SJCRH30 (cell line): ENCODE measurements around the gene TSKU. TPM values are rescaled to one million over a fixed set of nuclear protein-coding genes. Genes with fewer than 3 reads are reported as not detected.

Experiments
- DNase-seq, 2 experiments: peaks; one replicate each; pipeline ENCODE4 v3.0.0-alpha.2; 2015 to 2020
- H3K27ac ChIP-seq: fragments of 250-450 bp; sonication (Bioruptor Pico); 2 replicates; pipeline ENCODE4 v1.5.1; 2020; ENCODE audit warnings: mild to moderate bottlenecking, moderate library complexity
- H3K27me3 ChIP-seq: fragments of 250-450 bp; sonication (Bioruptor Pico); 2 replicates; pipeline ENCODE4 v1.5.1; 2020; ENCODE audit warnings: mild to moderate bottlenecking, moderate library complexity
- H3K36me3 ChIP-seq: fragments of 250-450 bp; sonication (Bioruptor Pico); 2 replicates; pipeline ENCODE4 v1.5.1; 2020; ENCODE audit warnings: mild to moderate bottlenecking, moderate library complexity
- H3K4me1 ChIP-seq: fragments of 250-450 bp; sonication (Bioruptor Pico); 2 replicates; pipeline ENCODE4 v1.5.1; 2020; ENCODE audit warnings: mild to moderate bottlenecking, moderate library complexity
- H3K4me3 ChIP-seq: fragments of 250-450 bp; sonication (Bioruptor Pico); 2 replicates; pipeline ENCODE4 v1.5.1; 2020; ENCODE audit warnings: mild to moderate bottlenecking, moderate library complexity
- H3K9me3 ChIP-seq: fragments of 250-450 bp; sonication (Bioruptor Pico); replicated peaks from 2 replicates; pipeline ENCODE4 v1.5.1; 2020; ENCODE audit warnings: mild to moderate bottlenecking, moderate library complexity
- total RNA-seq: library from RNA; depleted of rRNA; stranded (reverse); fragments of >200 nt; shearing (Covaris generic); gene quantifications from 2 replicates; pipeline ENCODE4 v1.2.3, GENCODE V29; 2014

TSKU gene
- total RNA-seq, 1 experiment from 2014 or later: 18.2 TPM

DNA sequence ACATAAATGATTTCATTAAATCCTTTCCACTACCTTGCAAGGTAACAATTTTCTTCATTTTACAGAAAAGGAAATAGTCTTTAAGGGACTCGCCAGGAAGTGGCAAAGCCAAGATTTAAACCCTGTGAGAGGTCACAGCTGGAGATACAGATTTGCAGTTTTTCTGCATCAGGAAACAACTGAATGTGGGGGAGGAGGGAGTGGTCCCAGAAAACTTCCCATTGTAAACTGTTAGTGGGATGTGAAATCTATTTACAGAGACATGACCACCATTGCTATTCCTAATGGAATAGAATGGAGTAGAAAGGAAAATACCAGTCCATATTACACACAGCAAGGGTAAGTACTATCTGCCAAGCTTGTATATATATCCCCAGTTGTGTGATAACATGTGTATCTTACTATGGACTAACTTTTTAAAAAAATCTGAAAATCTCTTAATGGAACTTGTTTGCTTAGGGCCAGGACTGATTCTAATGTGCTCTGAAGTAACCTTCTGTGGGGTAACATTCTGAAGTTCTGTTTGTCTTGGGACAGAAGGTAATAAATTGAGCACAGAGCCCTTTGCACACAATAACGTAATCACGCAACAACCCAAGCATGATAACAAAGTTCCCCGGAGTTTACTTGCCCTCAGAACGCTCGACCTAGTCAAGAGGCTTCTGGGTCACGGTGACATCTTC is 10.9 kb upstream of the TSKU start:
- peaks cover 39% of the 10 kb centered on the region for H3K4me1 ChIP-seq
- H3K9me3 ChIP-seq: peaks cover 13% of the 10 kb centered on the region; the same call in 1 of the 2 replicates
- H3K27ac ChIP-seq: no peak overlapping the region
- H3K27me3 ChIP-seq: no peaks in the 10 kb centered on the region
- DNase-seq: no peak
- no peak overlapping the region for H3K4me3 ChIP-seq
- no peaks in the 10 kb centered on the region for H3K36me3 ChIP-seq

DNA sequence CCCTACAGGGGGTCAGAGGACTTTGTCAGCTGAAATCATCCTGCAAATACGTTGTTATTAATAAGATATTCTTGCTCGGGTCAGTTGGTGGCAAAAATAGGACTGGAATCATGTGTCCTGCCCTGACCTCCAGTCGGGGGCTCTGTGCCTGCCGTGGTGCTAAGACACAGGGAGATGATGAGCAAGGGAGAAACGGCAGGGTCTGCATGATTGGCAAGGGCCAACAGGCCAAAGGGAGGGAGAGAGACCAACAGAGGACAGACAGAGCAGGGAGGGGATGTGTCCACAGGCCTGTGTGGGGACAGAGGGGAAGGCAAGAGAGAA is 10.4 kb upstream of the TSKU start:
- H3K36me3 ChIP-seq: no peaks in the 10 kb centered on the region
- no peaks in the 10 kb centered on the region for H3K27me3 ChIP-seq
- H3K4me3 ChIP-seq: no peak overlapping the region
- H3K9me3 ChIP-seq: peaks cover 14% of the 10 kb centered on the region; the same call in 1 of the 2 replicates
- peaks cover 36% of the 10 kb centered on the region for H3K4me1 ChIP-seq
- H3K27ac ChIP-seq: no peak overlapping the region
- no peak for DNase-seq

DNA sequence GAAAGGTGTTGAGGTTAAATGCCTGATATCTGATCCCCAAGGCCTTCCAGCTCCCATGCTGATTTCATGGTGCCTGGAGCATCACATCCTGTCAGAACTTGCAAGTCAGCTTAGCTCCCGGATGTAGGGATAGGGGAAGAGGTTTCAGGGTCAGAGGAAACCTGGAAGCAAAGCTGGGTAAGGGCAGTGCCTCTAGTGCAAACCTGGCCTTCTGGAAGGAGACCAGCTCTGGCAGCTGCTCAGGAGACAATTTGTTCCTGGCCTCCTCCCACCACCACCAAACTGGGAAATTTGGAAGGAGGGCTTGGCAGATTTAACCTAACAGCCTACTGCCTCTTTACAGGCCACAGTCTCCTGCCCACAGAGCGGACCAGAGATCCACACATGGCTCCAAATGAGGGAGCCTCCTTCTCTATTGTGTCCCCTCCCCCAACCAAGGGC is 9.2 kb upstream of the TSKU start:
- peaks cover 14% of the 10 kb centered on the region; the same call in 1 of the 2 replicates for H3K9me3 ChIP-seq
- H3K27ac ChIP-seq: no peak overlapping the region
- H3K27me3 ChIP-seq: no peaks in the 10 kb centered on the region
- H3K36me3 ChIP-seq: no peaks in the 10 kb centered on the region
- peaks cover 27% of the 10 kb centered on the region for H3K4me1 ChIP-seq
- H3K4me3 ChIP-seq: no peak overlapping the region
- peak in 1 of 2 experiments; percentile 38 for DNase-seq

DNA sequence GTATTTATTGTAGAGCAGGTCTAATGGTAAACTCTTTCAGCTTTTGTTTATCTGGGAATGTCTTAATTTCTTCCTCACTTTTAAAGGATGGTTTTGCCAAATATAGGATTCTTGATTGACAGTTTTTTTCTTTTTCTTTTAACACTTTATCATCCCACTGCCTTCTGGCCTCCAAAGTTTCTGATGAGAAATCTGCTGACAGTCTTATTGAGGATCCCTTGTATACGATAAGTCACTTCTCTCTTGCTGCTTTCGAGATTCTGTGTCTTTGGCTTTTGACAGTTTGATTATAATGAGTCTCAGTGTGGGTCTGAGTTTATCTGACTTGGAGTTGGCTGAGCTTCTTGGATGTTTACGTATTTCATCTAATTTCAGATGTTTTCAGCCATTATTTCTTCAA is 6.7 kb upstream of the TSKU start:
- peaks cover 6% of the 10 kb centered on the region; the same call in 1 of the 2 replicates for H3K4me1 ChIP-seq
- peaks cover 14% of the 10 kb centered on the region; the same call in 1 of the 2 replicates for H3K9me3 ChIP-seq
- no peak overlapping the region for H3K27ac ChIP-seq
- H3K4me3 ChIP-seq: no peak overlapping the region
- H3K27me3 ChIP-seq: no peaks in the 10 kb centered on the region
- no peak for DNase-seq
- H3K36me3 ChIP-seq: no peaks in the 10 kb centered on the region

DNA sequence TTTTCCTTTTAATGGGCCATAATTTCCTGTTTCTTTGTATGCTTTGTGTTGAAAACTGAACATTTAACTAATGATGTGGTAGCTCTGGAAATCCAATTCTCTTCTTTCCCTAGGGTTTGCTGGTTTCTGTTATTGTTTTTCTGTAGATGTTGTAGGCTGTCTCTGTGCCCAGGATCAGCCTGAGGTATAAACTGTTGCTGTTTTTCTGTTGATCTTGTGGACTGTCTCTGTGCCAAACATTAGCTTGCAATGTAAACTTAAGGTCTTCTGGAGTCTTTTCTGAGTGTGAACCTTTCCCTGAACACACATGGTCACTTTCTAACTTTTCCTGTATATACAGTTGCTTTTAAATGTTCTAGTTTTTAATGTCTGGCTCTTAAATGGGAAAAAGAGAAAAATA is 5.9 kb upstream of the TSKU start:
- Histone ChIP-seq H3K27ac (no peak overlapping the region), H3K4me3 (no peak overlapping the region), H3K27me3 (no peaks in the 10 kb centered on the region), H3K4me1 (no peaks in the 10 kb centered on the region; the same call in 1 of the 2 replicates), H3K36me3 (no peaks in the 10 kb centered on the region), H3K9me3 (peaks cover 14% of the 10 kb centered on the region; the same call in 1 of the 2 replicates)
- DNase-seq: no peak

DNA sequence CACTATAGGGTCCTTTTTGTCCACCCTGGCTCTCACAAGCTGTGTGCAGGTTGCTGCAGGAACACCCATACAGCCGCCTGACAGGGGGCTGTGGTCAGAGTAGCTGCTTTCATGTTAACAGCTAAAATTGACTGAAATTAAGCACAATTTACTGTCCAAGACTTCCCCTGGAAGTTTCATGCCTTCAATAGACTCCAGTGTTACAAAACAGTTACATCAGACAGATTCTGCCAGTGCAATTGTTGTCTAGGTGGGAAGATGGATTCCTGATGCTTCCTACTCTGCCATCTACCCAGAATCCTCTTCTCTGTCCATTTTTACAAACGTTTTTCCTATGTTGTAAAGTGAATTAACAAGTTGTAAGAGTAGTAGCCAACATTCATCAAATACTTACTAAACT is 5.3 kb upstream of the TSKU start:
- Histone ChIP-seq H3K9me3 (peaks cover 14% of the 10 kb centered on the region; the same call in 1 of the 2 replicates), H3K36me3 (no peaks in the 10 kb centered on the region), H3K4me3 (no peak overlapping the region), H3K27ac (no peak overlapping the region), H3K27me3 (no peaks in the 10 kb centered on the region), H3K4me1 (no peaks in the 10 kb centered on the region)
- no peak for DNase-seq

DNA sequence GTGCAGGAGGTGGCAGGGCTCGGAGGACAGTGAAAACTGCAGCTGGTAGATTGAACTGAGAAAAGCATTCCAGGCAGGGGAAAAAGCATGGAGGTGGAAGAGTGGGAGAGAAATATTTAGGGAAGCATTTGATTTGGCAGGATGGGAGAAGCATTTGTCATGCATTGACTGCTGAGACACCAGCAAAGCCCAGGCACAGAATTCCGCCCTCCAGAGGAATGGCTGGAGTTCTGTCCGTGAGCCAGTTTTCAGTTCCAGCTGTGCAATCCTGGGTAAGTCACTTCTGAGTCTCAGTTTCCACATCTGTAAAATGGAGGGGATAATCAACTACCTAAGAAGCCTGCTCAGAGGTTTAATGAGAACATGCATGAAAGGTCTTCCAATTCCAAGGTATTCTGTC is 4.3 kb upstream of the TSKU start:
- peaks cover 14% of the 10 kb centered on the region; the same call in 1 of the 2 replicates for H3K9me3 ChIP-seq
- H3K4me3 ChIP-seq: no peak overlapping the region
- DNase-seq: no peak
- H3K4me1 ChIP-seq: no peaks in the 10 kb centered on the region
- H3K36me3 ChIP-seq: no peaks in the 10 kb centered on the region
- H3K27me3 ChIP-seq: no peaks in the 10 kb centered on the region
- no peak overlapping the region for H3K27ac ChIP-seq

DNA sequence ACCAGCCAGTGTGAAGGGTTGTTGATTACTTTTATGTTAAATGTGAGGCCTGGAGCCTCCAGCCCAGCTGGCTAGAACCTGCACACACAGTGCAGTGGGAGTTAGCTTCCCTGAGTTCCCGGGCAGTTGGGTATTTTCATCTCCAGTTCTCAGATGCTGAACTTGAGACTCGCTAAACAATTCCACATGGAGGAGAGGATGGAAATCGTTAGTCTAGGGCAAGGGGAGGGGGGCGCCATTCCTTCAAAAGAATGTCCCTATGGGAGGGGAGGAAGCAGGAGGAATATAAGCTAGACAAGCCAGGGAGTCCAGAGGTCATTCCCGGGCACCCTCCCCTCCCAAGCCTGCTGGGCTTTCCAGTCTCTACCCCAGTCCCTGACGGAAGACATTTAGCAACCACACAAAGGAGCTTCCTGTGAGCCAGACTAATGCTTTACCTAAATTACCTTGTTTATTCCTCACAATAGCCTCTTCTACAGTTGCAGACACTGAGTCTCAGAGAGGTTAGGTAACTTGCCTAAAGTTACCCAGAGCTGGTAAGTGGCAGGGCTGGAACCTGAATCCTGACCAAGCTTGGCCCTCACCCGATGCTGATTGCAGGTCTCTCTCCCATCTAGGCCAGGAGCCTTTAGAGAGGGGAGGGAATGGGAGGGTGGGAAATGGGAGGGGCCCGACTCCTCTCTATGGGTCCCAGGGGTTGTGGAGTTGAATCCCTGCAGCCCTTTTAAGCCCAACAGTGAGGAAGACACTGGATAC is 1.9 kb upstream of the TSKU start:
- Histone ChIP-seq H3K27me3 (no peaks in the 10 kb centered on the region), H3K36me3 (no peaks in the 10 kb centered on the region), H3K9me3 (peaks cover 12% of the 10 kb centered on the region; the same call in 1 of the 2 replicates), H3K4me3 (no peak overlapping the region), H3K4me1 (no peaks in the 10 kb centered on the region), H3K27ac (no peak overlapping the region)
- DNase-seq: no peak

DNA sequence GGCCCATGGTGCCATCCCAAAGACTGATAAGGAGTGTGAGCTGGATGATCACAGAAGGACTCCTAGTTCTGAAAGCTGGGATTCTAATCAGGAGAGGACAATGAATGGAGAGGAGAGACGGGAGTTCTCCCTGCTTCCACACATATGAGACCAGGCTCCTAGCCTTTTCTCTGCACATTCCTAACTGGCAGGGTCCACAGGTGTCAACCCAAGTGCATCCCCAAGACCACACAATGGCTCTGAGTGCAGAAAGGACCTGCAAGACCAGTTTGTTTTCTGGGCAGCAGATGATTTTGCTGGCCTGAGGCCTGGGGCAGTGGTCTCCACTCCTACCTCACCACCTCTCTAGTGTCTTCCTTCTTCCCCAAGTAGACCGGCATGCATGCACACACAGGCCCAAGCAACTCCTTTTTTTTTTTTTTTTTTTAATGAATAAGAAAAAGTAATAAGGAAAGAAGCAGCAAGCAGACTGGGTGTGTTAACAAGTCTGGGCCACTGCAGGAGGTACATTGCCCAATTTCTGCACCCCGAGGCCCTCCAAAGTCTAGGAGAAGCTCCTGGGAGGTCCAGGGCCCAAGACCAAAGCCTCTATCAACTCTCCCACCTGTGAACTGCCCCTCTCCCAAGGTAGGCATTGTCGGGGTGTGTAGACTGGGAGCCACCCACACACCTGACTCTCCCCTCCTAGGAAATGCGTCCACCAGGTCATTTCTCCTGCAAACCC is 1.2 kb upstream of the TSKU start:
- no peak for DNase-seq
- no peaks in the 10 kb centered on the region for H3K4me1 ChIP-seq
- H3K27ac ChIP-seq: no peak overlapping the region
- H3K36me3 ChIP-seq: no peaks in the 10 kb centered on the region
- H3K27me3 ChIP-seq: no peaks in the 10 kb centered on the region
- peaks cover 4% of the 10 kb centered on the region; the same call in 1 of the 2 replicates for H3K9me3 ChIP-seq
- peak overlapping the region; percentile 97 for H3K4me3 ChIP-seq

DNA sequence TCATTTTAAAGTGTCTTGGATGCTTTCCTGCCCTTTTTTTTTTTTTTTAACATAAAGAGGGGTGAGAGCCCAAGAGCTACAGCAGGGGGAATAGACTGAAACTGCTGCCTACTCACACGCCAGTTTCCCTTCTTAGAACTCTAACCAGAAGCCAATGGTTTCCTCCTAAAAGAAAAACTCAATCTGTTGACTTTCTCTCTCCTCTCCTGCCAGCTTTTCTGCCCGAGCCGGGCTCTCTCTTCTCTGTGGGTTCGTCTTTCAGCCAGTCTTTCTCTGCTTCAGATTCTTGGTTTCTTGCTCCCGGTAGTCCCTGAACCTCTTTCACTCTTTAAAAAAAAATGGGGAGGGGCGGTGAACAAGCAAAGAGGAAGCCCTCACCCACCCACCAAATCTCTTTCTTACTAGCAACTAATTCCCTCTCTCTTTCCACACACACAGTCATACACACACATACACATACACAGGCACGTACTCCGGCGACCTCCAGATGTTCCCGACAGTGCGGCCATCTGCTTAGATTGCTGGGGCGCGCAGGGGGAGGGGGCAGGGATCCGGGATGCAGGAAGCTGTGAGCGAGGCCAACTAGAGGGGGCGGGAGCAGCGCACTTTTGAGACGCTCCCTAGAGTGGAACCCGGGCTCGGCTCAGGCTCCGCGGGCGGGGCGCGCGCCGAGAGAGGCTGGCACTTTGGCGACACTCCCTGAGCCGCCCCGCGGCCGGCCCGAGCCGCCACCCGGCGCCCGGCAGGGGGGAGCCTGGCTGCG is 444 bp upstream of the TSKU start:
- H3K4me1 ChIP-seq: no peaks in the 10 kb centered on the region
- no peaks in the 10 kb centered on the region for H3K36me3 ChIP-seq
- peak; percentile 94 for DNase-seq
- no peaks in the 10 kb centered on the region for H3K27me3 ChIP-seq
- no peaks in the 10 kb centered on the region for H3K9me3 ChIP-seq
- H3K27ac ChIP-seq: peak overlapping the region; percentile 47; the same call in 1 of the 2 replicates
- H3K4me3 ChIP-seq: peak overlapping the region; percentile 97

DNA sequence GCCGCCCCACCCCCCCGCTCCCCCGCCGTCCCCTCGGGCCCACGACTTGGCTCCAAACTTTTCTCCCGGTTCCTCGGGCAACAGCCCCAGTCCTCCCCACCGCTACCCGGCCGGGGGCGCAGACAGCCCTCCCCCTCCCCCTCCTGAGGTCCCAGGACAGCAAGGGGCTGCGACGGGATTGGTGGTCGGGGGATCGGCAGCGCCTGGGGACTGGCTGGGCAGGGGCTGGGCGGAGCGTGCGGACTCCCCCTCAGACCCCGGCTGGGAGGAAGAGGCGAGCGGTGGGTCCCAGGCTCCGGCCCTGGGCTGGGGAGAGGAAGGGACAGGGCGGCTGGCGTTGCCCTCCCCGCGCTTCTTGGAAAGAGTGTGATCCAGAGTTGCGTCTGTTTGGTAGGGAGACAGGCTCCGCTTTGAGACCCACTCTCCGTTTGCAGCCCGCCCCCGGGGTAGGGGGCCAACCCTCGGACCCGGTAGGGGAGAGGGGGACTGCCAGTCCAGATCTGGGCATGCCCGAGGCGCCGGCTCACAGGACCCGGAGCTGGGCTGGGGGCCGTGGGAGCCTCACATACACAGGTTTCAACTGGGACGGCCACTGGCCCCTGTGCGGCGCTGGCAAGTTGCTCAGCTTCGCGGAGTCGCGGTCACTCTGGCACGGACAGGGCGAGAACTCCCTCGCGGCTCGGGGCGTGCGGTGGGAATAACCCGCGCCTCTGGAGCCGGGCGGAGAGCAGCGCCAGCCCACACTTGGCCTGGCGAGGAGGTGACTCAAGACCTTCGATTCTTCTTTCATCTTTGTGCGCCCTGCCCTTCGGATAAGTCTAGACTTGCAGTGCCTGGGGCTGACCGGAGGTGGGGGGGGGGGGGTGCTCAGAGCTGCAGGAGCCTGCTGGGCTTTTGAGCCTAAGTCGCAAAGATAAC is 999 bp downstream of the TSKU start:
- no peaks in the 10 kb centered on the region for H3K36me3 ChIP-seq
- peak overlapping the region; percentile 97 for H3K4me3 ChIP-seq
- H3K27me3 ChIP-seq: no peaks in the 10 kb centered on the region
- DNase-seq: peak; percentile 85
- H3K27ac ChIP-seq: peak overlapping the region; percentile 83
- no peaks in the 10 kb centered on the region for H3K4me1 ChIP-seq
- no peaks in the 10 kb centered on the region for H3K9me3 ChIP-seq

DNA sequence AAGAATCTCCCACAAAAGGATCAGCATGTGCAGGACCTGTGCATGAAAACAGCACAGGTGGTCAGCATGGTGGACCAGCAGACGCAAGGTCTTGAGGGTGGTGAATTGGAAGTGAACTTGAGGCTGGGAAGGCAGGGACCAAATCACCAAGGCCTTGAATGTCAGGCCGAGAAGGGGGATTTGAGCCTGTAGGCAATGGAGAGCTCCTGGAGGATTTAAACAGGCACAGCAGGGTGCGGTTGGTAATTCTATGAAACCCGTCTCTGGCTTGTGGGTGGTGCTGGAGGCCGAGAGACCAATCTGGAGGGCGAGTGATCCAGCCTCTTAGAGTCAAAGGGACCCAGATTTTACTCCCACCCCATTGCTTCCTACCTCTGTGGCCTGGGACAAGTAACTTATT is 2.4 kb downstream of the TSKU start:
- DNase-seq: no peak
- no peak overlapping the region for H3K4me3 ChIP-seq
- H3K27ac ChIP-seq: no peak overlapping the region

DNA sequence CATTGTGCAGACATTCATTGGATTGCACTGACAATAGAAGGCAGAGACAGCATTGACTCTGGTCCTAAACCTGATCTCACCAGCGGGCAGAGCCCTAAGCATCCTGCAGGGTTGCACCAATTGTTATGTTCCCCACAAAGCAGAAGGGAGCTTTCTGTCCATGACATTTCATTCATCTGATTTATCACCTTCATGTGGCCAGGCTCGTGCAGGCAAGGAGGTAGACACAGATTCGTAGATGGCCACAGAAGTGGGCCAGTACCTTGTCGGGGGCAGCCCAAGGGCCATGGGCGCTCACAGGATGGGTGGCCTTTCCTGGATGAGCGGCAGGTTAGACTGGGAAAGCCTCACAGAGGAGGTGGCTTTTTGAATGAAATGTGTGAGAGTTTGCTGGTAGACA is 2.9 kb downstream of the TSKU start:
- Histone ChIP-seq H3K27me3 (no peaks in the 10 kb centered on the region), H3K4me1 (no peaks in the 10 kb centered on the region), H3K36me3 (no peaks in the 10 kb centered on the region), H3K4me3 (no peak overlapping the region), H3K27ac (no peak overlapping the region), H3K9me3 (no peaks in the 10 kb centered on the region)
- DNase-seq: no peak

More for the DNA sequence above, 2.4 kb downstream of the TSKU start:
- Histone ChIP-seq H3K36me3 (no peaks in the 10 kb centered on the region), H3K9me3 (no peaks in the 10 kb centered on the region), H3K4me1 (no peaks in the 10 kb centered on the region), H3K27me3 (no peaks in the 10 kb centered on the region)
